ENCODE measurements around the gene NACC2. TPM values are rescaled to one million over a fixed set of nuclear protein-coding genes. Genes with fewer than 3 reads are reported as not detected.

NACC2 gene
- total and polyA plus RNA-seq, 9 of the 15 experiments (the other 6 are each of a cell fraction or from before 2014, with no cell fraction given), result 0.70 to 25.1 (median 5.6) TPM

DNA sequence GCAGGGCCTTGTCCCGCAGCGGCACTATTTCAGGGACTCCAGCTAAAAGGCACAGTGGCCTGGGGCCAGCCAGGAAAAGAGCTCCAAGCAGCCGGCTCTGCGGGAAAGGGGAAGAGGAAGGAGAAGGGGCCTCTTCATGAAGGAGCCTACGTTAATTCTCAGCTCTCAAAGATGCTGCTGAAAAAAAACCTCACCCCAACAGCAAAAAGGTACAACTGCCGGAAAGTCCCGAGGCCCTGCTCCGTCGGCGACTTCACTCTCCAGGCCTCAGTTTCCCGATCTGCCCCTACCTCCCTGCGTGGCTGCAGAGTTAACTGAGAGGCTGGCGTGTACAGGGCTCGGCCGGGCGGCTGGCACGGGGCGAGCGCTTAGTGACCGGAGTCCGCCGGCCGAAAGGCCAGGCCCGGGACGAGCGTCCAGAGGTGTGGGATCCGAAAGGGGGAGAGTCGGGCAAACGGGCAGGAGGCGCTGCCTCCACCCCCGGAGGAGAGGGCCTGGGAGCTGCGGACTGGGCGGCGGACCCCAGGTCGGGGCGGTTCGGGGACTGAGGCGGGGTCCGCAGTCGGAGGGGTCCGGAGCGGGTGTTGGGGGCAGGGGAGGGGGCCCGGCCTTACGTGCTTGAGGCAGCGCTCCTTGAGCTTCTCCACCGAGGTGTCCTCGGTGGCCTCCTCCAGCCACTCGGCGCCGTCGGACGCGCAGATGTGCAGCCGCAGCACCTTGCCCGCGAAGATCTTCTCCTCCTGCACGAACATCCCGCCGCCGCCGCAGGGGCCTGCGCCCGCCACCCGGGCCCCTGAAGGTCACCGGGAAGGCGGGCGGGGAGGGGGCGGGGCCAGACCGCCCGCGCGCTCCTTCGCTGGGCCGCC, 134.4 kb downstream of the NACC2 start (continued):
- no peak for TF ChIP-seq GABPB2 (CRISPR knock-in tag; conservative IDR thresholded peaks at IDR 0.05)
- no peak for TF ChIP-seq ZNF224 (CRISPR knock-in tag; IDR thresholded peaks at IDR 0.05)
- TF ChIP-seq ETV5 (CRISPR knock-in tag; IDR thresholded peaks at IDR 0.05; ENCODE audit: low read depth), result no peak
- no peak for TF ChIP-seq ZNF274 (IDR thresholded peaks at IDR 0.05; ENCODE audit: borderline replicate concordance, low read depth, low read length)
- no peak for TF ChIP-seq FOXA1 (IDR thresholded peaks at IDR 0.05; ENCODE audit: borderline replicate concordance)
- TF ChIP-seq TCF7 (IDR thresholded peaks at IDR 0.05; ENCODE audit: borderline replicate concordance), result no peak
- no peak for TF ChIP-seq PRPF4 (IDR thresholded peaks at IDR 0.05; ENCODE audit: insufficient read depth, low read depth, low read length, poor library complexity, severe bottlenecking)
- peak; percentile 68 for TF ChIP-seq ZFX (CRISPR knock-in tag; IDR thresholded peaks at IDR 0.05)
- TF ChIP-seq MAX (CRISPR knock-in tag; IDR thresholded peaks at IDR 0.05), result 0 out of 2 replicates have a peak, but pooled peaks have one; percentile 26
- TF ChIP-seq MAZ (CRISPR knock-in tag; conservative IDR thresholded peaks at IDR 0.05 in 1 of 2, IDR thresholded peaks at IDR 0.05 in 1 of 2), result peak in 1 of 2 experiments; percentile 53; a peak in 2 of 4 replicates
- no peak for TF ChIP-seq ZNF41 (CRISPR knock-in tag; conservative IDR thresholded peaks at IDR 0.05)
- no peak for TF ChIP-seq FOXK1 (CRISPR knock-in tag; IDR thresholded peaks at IDR 0.05; ENCODE audit: borderline replicate concordance)
- TF ChIP-seq POLR2H (tag; IDR thresholded peaks at IDR 0.05; ENCODE audit: low read depth), result no peak
- TF ChIP-seq SP2 (IDR thresholded peaks at IDR 0.05; ENCODE audit: extremely low read depth, low read depth, low read length, poor library complexity, severe bottlenecking), result no peak
- no peak for TF ChIP-seq CHAMP1 (IDR thresholded peaks at IDR 0.05)
- TF ChIP-seq MCM7 (IDR thresholded peaks at IDR 0.05), result no peak
- no peak for TF ChIP-seq ASH1L (IDR thresholded peaks at IDR 0.05; ENCODE audit: borderline replicate concordance, low read depth, partially characterized antibody)
- TF ChIP-seq ZNF699 (CRISPR knock-in tag; IDR thresholded peaks at IDR 0.05; ENCODE audit: insufficient replicate concordance), result no peak
- no peak for TF ChIP-seq CBX3 (IDR thresholded peaks at IDR 0.05; ENCODE audit: borderline replicate concordance in 1 of 2, low read length in 2 of 2)
- no peak for TF ChIP-seq ZNF436 (CRISPR knock-in tag; IDR thresholded peaks at IDR 0.05)
- TF ChIP-seq MTA3 (IDR thresholded peaks at IDR 0.05; ENCODE audit: borderline replicate concordance), result no peak
- TF ChIP-seq NCOA6 (IDR thresholded peaks at IDR 0.05), result no peak
- no peak for TF ChIP-seq STAG1 (CRISPR knock-in tag; IDR thresholded peaks at IDR 0.05; ENCODE audit: borderline replicate concordance)
- no peak for TF ChIP-seq ZNF311 (CRISPR knock-in tag; IDR thresholded peaks at IDR 0.05)
- no peak for TF ChIP-seq EP400 (IDR thresholded peaks at IDR 0.05)
- no peak for TF ChIP-seq ZNF696 (CRISPR knock-in tag; conservative IDR thresholded peaks at IDR 0.05)
- TF ChIP-seq NFIX (CRISPR knock-in tag; IDR thresholded peaks at IDR 0.05; ENCODE audit: low read depth), result no peak
- no peak for TF ChIP-seq FOXJ2 (tag; IDR thresholded peaks at IDR 0.05)

All from K562 (cell line).